HL-60 (cell line): ENCODE measurements around the gene MAD1L1.

Source experiments
- CTCF ChIP-seq: IDR thresholded peaks from one replicate; pipeline ENCODE4 v1.5.1; 2011; ENCODE audit warnings: low read length, control low read depth, inconsistent platforms; ENCODE audit not compliant: insufficient read depth
- GABPA ChIP-seq: IDR thresholded peaks from 2 replicates; pipeline ENCODE4 v1.6.1; 2012; ENCODE audit warnings: low read depth
- POLR2AphosphoS5 ChIP-seq: IDR thresholded peaks from 2 replicates; pipeline ENCODE4 v1.6.1; 2012; ENCODE audit warnings: low read depth
- SPI1 ChIP-seq: IDR thresholded peaks from 2 replicates; pipeline ENCODE4 v1.6.1; 2012; ENCODE audit warnings: low read depth, mild to moderate bottlenecking, borderline replicate concordance

GRCh38 chr7:1956141-1956540, 276.6 kb downstream of the MAD1L1 start:
- TF ChIP-seq CTCF (no peak), POLR2AphosphoS5 (no peak), GABPA (no peak), SPI1 (no peak)
